OCI-LY1 (cell line): ENCODE measurements around the gene SLC43A2.

ENCODE experiments used
- H2AFZ ChIP-seq: fragments of 200-600 bp; sonication (generic), shearing (Covaris generic); 2 replicates; pipeline ENCODE4 v1.6.0; 2014; ENCODE audit warnings: antibody characterized with exemption, mild to moderate bottlenecking, low read length
- H3F3A ChIP-seq: fragments of 200-600 bp; sonication (generic), shearing (Covaris generic); 2 replicates; pipeline ENCODE4 v1.6.0; 2014; ENCODE audit warnings: mild to moderate bottlenecking, antibody characterized with exemption, low read length, moderate library complexity; ENCODE audit not compliant: insufficient read depth
- H3K27ac ChIP-seq: fragments of 200-600 bp; sonication (generic); 2 replicates; pipeline ENCODE4 v1.5.1; 2014; ENCODE audit warnings: low read length, mixed run types, mild to moderate bottlenecking, low read depth; ENCODE audit not compliant: poor library complexity, severe bottlenecking
- H3K27me3 ChIP-seq: fragments of 200-600 bp; sonication (generic); 2 replicates; pipeline ENCODE4 v1.6.0; 2014; ENCODE audit warnings: antibody characterized with exemption, mild to moderate bottlenecking, low read length, moderate library complexity; ENCODE audit not compliant: insufficient read depth
- H3K36me3 ChIP-seq: fragments of 200-600 bp; sonication (generic); 2 replicates; pipeline ENCODE4 v1.6.1; 2014; ENCODE audit warnings: mild to moderate bottlenecking, antibody characterized with exemption, low read length, moderate library complexity, mixed read lengths; ENCODE audit not compliant: insufficient read depth
- H3K4me1 ChIP-seq: fragments of 200-600 bp; sonication (generic); 2 replicates; pipeline ENCODE4 v1.5.1; 2014; ENCODE audit warnings: mild to moderate bottlenecking, low read length, moderate library complexity; ENCODE audit not compliant: insufficient read depth, severe bottlenecking
- H3K4me2 ChIP-seq: fragments of 200-600 bp; sonication (generic), shearing (Covaris generic); 2 replicates; pipeline ENCODE4 v1.6.1; 2014; ENCODE audit warnings: low read length
- H3K4me3 ChIP-seq: fragments of 200-600 bp; sonication (generic); 2 replicates; pipeline ENCODE4 v1.5.1; 2014; ENCODE audit warnings: low read length, low read depth, mild to moderate bottlenecking, mixed read lengths; ENCODE audit not compliant: poor library complexity, severe bottlenecking
- H3K79me2 ChIP-seq: fragments of 200-600 bp; shearing (Covaris generic); 2 replicates; pipeline ENCODE4 v1.6.1; 2016; ENCODE audit warnings: mixed run types, low read length, mixed read lengths; ENCODE audit not compliant: insufficient read depth
- H3K9ac ChIP-seq: fragments of 200-600 bp; sonication (generic), shearing (Covaris generic); 2 replicates; pipeline ENCODE4 v1.6.1; 2014; ENCODE audit warnings: mild to moderate bottlenecking, low read length, mixed read lengths
- H3K9me2 ChIP-seq: fragments of 200-600 bp; sonication (generic), shearing (Covaris generic); 2 replicates; pipeline ENCODE4 v1.6.1; 2014; ENCODE audit warnings: low read depth, mild to moderate bottlenecking, low read length, mixed read lengths
- H3K9me3 ChIP-seq: fragments of 200-600 bp; shearing (Covaris generic); 2 replicates; pipeline ENCODE4 v1.6.1; 2014; ENCODE audit warnings: low read length, mixed read lengths
- H4K20me1 ChIP-seq: fragments of 200-600 bp; sonication (generic), shearing (Covaris generic); 2 replicates; pipeline ENCODE4 v1.6.0; 2016; ENCODE audit warnings: mild to moderate bottlenecking, low read length; ENCODE audit not compliant: insufficient read depth
- CTCF ChIP-seq: fragments of 200-600 bp; sonication (generic), shearing (Covaris generic); IDR thresholded peaks from 2 replicates; pipeline ENCODE4 v1.5.1; 2017; ENCODE audit warnings: mild to moderate bottlenecking, antibody characterized with exemption, low read length, moderate library complexity, mixed read lengths
- EZH2 ChIP-seq: fragments of 200-600 bp; sonication (generic), shearing (Covaris generic); IDR thresholded peaks from 2 replicates; pipeline ENCODE4 v1.8.0; 2017; ENCODE audit warnings: borderline replicate concordance, mixed run types, mild to moderate bottlenecking, antibody characterized with exemption, low read length, moderate library complexity, mixed read lengths

SLC43A2 gene

GRCh38 chr17:1640329-1641064 is 11.9 kb upstream of the SLC43A2 start:
- H3K9ac ChIP-seq, result no peak overlapping the region
- H3K4me3 ChIP-seq, result no peak overlapping the region
- no peaks in the 10 kb centered on the region for H3K9me3 ChIP-seq
- H3K9me2 ChIP-seq, result no peaks in the 10 kb centered on the region
- TF ChIP-seq EZH2, result no peak
- TF ChIP-seq CTCF, result no peak
- no peak overlapping the region for H3K27ac ChIP-seq
- no peaks in the 10 kb centered on the region for H3F3A ChIP-seq
- H4K20me1 ChIP-seq, result no peaks in the 10 kb centered on the region
- no peak overlapping the region for H3K4me2 ChIP-seq
- H3K36me3 ChIP-seq, result no peaks in the 10 kb centered on the region; the same call in 1 of the 2 replicates
- H3K4me1 ChIP-seq, result peaks cover 12% of the 10 kb centered on the region
- H3K27me3 ChIP-seq, result peaks cover 4% of the 10 kb centered on the region; the same call in 1 of the 2 replicates
- H3K79me2 ChIP-seq, result no peaks in the 10 kb centered on the region
- no peak overlapping the region for H2AFZ ChIP-seq

GRCh38 chr17:1639549-1640180 is 11.0 kb upstream of the SLC43A2 start:
- Histone ChIP-seq H3K9ac (no peak overlapping the region), H4K20me1 (no peaks in the 10 kb centered on the region), H3K79me2 (no peaks in the 10 kb centered on the region), H3K27ac (no peak overlapping the region), H3K4me1 (peaks cover 12% of the 10 kb centered on the region), H3K36me3 (no peaks in the 10 kb centered on the region), H3K9me2 (no peaks in the 10 kb centered on the region), H2AFZ (no peak overlapping the region), H3K9me3 (no peaks in the 10 kb centered on the region), H3K27me3 (peaks cover 4% of the 10 kb centered on the region; the same call in 1 of the 2 replicates), H3F3A (no peaks in the 10 kb centered on the region), H3K4me3 (no peak overlapping the region), H3K4me2 (no peak overlapping the region)
- TF ChIP-seq CTCF, result no peak
- no peak for TF ChIP-seq EZH2

GRCh38 chr17:1638624-1639300 is 10.1 kb upstream of the SLC43A2 start:
- Histone ChIP-seq H3K4me3 (no peak overlapping the region), H3K27ac (no peak overlapping the region), H3K4me2 (no peak overlapping the region), H3K9me3 (no peaks in the 10 kb centered on the region), H3K79me2 (no peaks in the 10 kb centered on the region), H3K27me3 (peaks cover 4% of the 10 kb centered on the region; the same call in 1 of the 2 replicates), H3K9me2 (no peaks in the 10 kb centered on the region), H3F3A (no peaks in the 10 kb centered on the region), H4K20me1 (no peaks in the 10 kb centered on the region), H3K4me1 (peaks cover 4% of the 10 kb centered on the region), H3K36me3 (no peaks in the 10 kb centered on the region), H3K9ac (no peak overlapping the region), H2AFZ (no peak overlapping the region)
- TF ChIP-seq EZH2 (no peak), CTCF (no peak)
